HepG2 (cell line): ENCODE results near the gene SERINC1. TPM values are rescaled to one million over a fixed set of nuclear protein-coding genes. Genes with fewer than 3 reads are reported as not detected.

Source experiments
- ATAC-seq: fragments of 200-7000 bp; cut with Tn5 transposase; 3 replicates; pipeline ENCODE4 v1.9.1; 2020; ENCODE audit warnings: mild to moderate bottlenecking, moderate library complexity
- Bru-seq: library from RNA; stranded (reverse); fragments of 400-500 nt; gene quantifications from one replicate; lab custom pipeline; 2021; lab: Mats Ljungman, UMichigan
- BruChase-seq, 2 experiments: library from RNA; stranded (reverse); fragments of 400-500 nt; gene quantifications; one replicate each; lab custom pipeline; 2021; lab: Mats Ljungman, UMichigan
- BruUV-seq: library from RNA; stranded (reverse); fragments of 400-500 nt; replicated peaks from 2 replicates; lab custom pipeline; 2021; lab: Mats Ljungman, UMichigan
- CTCF ChIA-PET: fragments of 300-600 bp; formaldehyde crosslinking; extraction: SDS; loops from one replicate; lab custom pipeline; 2021; ENCODE audit warnings: low total read pairs, inconsistent platforms, low intra/inter-chr PET ratio; lab: Yijun Ruan, JAX
- POLR2A ChIA-PET: fragments of 350-600 bp; sonication (Branson Sonifier 250); formaldehyde crosslinking; loops from one replicate; lab custom pipeline; 2020; ENCODE audit warnings: antibody characterized with exemption, inconsistent platforms; lab: Yijun Ruan, JAX
- DNase-seq: peaks from one replicate; pipeline ENCODE4 v3.0.0-alpha.2; 2015; ENCODE audit warnings: low spot score
- FAIRE-seq: peaks from 3 replicates; lab custom pipeline; 2011; peaks lifted over from hg19 to GRCh38; lab: Jason Lieb, UNC
- H2AFZ ChIP-seq: one replicate; pipeline ENCODE4 v1.6.1; 2011; ENCODE audit warnings: low read length, inconsistent platforms
- H3K27ac ChIP-seq: fragments of 300-600 bp; 3 replicates; pipeline ENCODE4 v1.8.0; 2011; ENCODE audit warnings: mixed run types, mild to moderate bottlenecking, mixed read lengths, low read length, inconsistent platforms; ENCODE audit not compliant: insufficient read depth; ENCODE audit errors: extremely low read length
- H3K27me3 ChIP-seq, 2 experiments: fragments of 200-600 bp in 1 of 2; 2 replicates in 1 of 2; 3 replicates in 1 of 2; pipeline versions ENCODE4 v1.6.0 to v1.8.0; 2011; ENCODE audit warnings: low read length in 2 of 2, mild to moderate bottlenecking in 2 of 2, moderate library complexity in 2 of 2, inconsistent platforms in 1 of 2; ENCODE audit not compliant: insufficient read depth in 2 of 2, control insufficient read depth in 1 of 2
- H3K36me3 ChIP-seq, 2 experiments: fragments of 200-600 bp in 1 of 2; replicated peaks in 1 of 2; 2 replicates in 1 of 2; 3 replicates in 1 of 2; pipeline versions ENCODE4 v1.5.1 to v1.8.0; 2011; ENCODE audit warnings: low read length in 2 of 2, inconsistent platforms in 1 of 2; ENCODE audit not compliant: insufficient read depth in 2 of 2, control insufficient read depth in 1 of 2
- H3K4me1 ChIP-seq: 2 replicates; pipeline ENCODE4 v1.5.1; 2012; ENCODE audit warnings: low read length, inconsistent platforms; ENCODE audit not compliant: insufficient read depth
- H3K4me2 ChIP-seq: 2 replicates; pipeline ENCODE4 v1.6.0; 2011; ENCODE audit warnings: low read depth, low read length, inconsistent platforms
- H3K4me3 ChIP-seq, 3 experiments: fragments of 200-600 bp in 1 of 3; sonication (generic), shearing (Covaris generic) in 1 of 3; replicated peaks in 1 of 3; 2 replicates each; pipeline ENCODE4 v1.5.1; 2011 to 2016; ENCODE audit warnings: low read length in 3 of 3, inconsistent platforms in 2 of 3, low read depth in 2 of 3, mild to moderate bottlenecking in 2 of 3, control low read depth in 1 of 3, mixed read lengths in 1 of 3; ENCODE audit not compliant: insufficient read depth in 1 of 3
- H3K79me2 ChIP-seq: one replicate; pipeline ENCODE4 v1.6.1; 2011; ENCODE audit warnings: low read length, inconsistent platforms; ENCODE audit not compliant: insufficient read depth
- H3K9ac ChIP-seq: 2 replicates; pipeline ENCODE4 v1.6.0; 2011; ENCODE audit warnings: mild to moderate bottlenecking, low read depth, low read length, inconsistent platforms; ENCODE audit not compliant: insufficient read depth
- H3K9me3 ChIP-seq: 2 replicates; pipeline ENCODE4 v1.5.1; 2012; ENCODE audit warnings: mild to moderate bottlenecking, low read length
- H4K20me1 ChIP-seq: 2 replicates; pipeline ENCODE4 v1.6.0; 2011; ENCODE audit warnings: inconsistent platforms, mild to moderate bottlenecking, low read length, moderate library complexity; ENCODE audit not compliant: insufficient read depth
- E2F2 ChIP-seq: sonication (generic); formaldehyde crosslinking; IDR thresholded peaks from 2 replicates; pipeline ENCODE4 v1.4.0; 2020; ENCODE audit warnings: missing genetic modification reagents, borderline replicate concordance
- HES4 ChIP-seq: sonication (generic); formaldehyde crosslinking; IDR thresholded peaks from 2 replicates; pipeline ENCODE4 v1.9.0; 2021; ENCODE audit warnings: mild to moderate bottlenecking, missing genetic modification reagents, borderline replicate concordance
- ZNF280B ChIP-seq: sonication (generic); formaldehyde crosslinking; IDR thresholded peaks from 2 replicates; pipeline ENCODE4 v1.5.0; 2020; ENCODE audit warnings: missing genetic modification reagents, mild to moderate bottlenecking, borderline replicate concordance
- ZNF639 ChIP-seq: conservative IDR thresholded peaks from 2 replicates; pipeline ENCODE4 v1.6.1; 2018; ENCODE audit warnings: missing genetic modification reagents
- ZNF788 ChIP-seq: sonication (generic); formaldehyde crosslinking; IDR thresholded peaks from 2 replicates; pipeline ENCODE4 v1.5.0; 2020; ENCODE audit warnings: mild to moderate bottlenecking, missing genetic modification reagents, borderline replicate concordance
- WGBS: methylation state at CpG from one replicate; pipeline ENCODE4 v1.1.6; 2017; ENCODE audit warnings: low lambda C conversion rate; 5-methylcytosine and 5-hydroxymethylcytosine counted together
- in situ Hi-C: cut with HindIII; loops from 2 replicates; pipeline ENCODE4 v1.10.0; 2017; ENCODE audit warnings: low pct_unique_long_range_greater_than_20kb; ENCODE audit not compliant: extremely low pct_ligation_motif_present
- intact Hi-C: fragments of 100-400 bp; cut with micrococcal nuclease; formaldehyde crosslinking; loops from one replicate; pipeline ENCODE4 v1.10.0; 2022; ENCODE audit not compliant: unreplicated experiment
- long read RNA-seq, 2 experiments: library from RNA in 1 of 2; library from polyadenylated mRNA in 1 of 2; stranded (forward) in 1 of 2; unstranded in 1 of 2; transcript quantifications; one replicate each; pipeline ENCODE4 v2.0.0, GENCODE V29; 2019 to 2022
- polyA minus RNA-seq, 3 experiments: library from RNA; depleted of rRNA, polyadenylated mRNA; stranded (reverse); fragments of >200 nt; gene quantifications; 2 replicates each; pipeline ENCODE4 v1.2.3, GENCODE V29; 2011; ENCODE audit warnings: low replicate concordance in 1 of 3
- polyA plus RNA-seq, 8 experiments: library from polyadenylated mRNA; depleted of rRNA in 3 of 8; stranded (reverse) in 7 of 8; unstranded in 1 of 8; fragments of >200 nt; fragmentation: Illumina TruSeq in 4 of 8; extraction: Trizol in 4 of 8; gene quantifications; 2 replicates each; pipeline versions ENCODE4 v1.2.1 to v1.2.3, GENCODE V29; 2011 to 2016; ENCODE audit warnings: low read depth in 4 of 8, missing spikeins in 1 of 8, mixed read lengths in 1 of 8; ENCODE audit not compliant: insufficient read depth in 1 of 8
- total RNA-seq, 5 experiments: library from RNA; depleted of rRNA; stranded (reverse); fragments of >200 nt; fragmentation: Illumina TruSeq; extraction: Trizol; gene quantifications; 2 replicates each; pipeline ENCODE4 v1.2.3, GENCODE V29; 2016; ENCODE audit warnings: low read depth in 1 of 5

SERINC1 gene
- 62.2 and 112 TPM in 2 replicates for total RNA-seq (2016; rRNA removed; fragmentation: Illumina TruSeq; extraction: Trizol)
- total RNA-seq (2016; cell fraction: cytosol; rRNA removed; fragmentation: Illumina TruSeq; extraction: Trizol; ENCODE audit: low read depth) = 5.4 and 6.5 TPM in 2 replicates
- 61.8 and 116 TPM in 2 replicates for total RNA-seq (2016; cell fraction: insoluble cytoplasmic fraction; rRNA removed; fragmentation: Illumina TruSeq; extraction: Trizol)
- total RNA-seq (2016; cell fraction: membrane; rRNA removed; fragmentation: Illumina TruSeq; extraction: Trizol) = 16.8 and 22.0 TPM in 2 replicates
- 87.4 and 101 TPM in 2 replicates for total RNA-seq (2016; cell fraction: nucleus; rRNA removed; fragmentation: Illumina TruSeq; extraction: Trizol)
- 93.5 and 97.7 TPM in 2 replicates for polyA plus RNA-seq (2011; rRNA removed)
- 47.2 and 97.2 TPM in 2 replicates for polyA plus RNA-seq (2011; cell fraction: cytosol; rRNA removed)
- polyA plus RNA-seq (2011; cell fraction: nucleus; rRNA removed) = 12.1 and 22.2 TPM in 2 replicates
- 161 and 173 TPM in 2 replicates for polyA plus RNA-seq (2012)
- polyA plus RNA-seq (2016; cell fraction: cytosol; fragmentation: Illumina TruSeq; extraction: Trizol; ENCODE audit: low read depth) = 3.2 and 3.6 TPM in 2 replicates
- polyA plus RNA-seq (2016; cell fraction: insoluble cytoplasmic fraction; fragmentation: Illumina TruSeq; extraction: Trizol; ENCODE audit: low read depth) = 47.0 and 52.4 TPM in 2 replicates
- 6.6 and 9.2 TPM in 2 replicates for polyA plus RNA-seq (2016; cell fraction: membrane; fragmentation: Illumina TruSeq; extraction: Trizol; ENCODE audit: low read depth)
- 94.6 and 98.2 TPM in 2 replicates for polyA plus RNA-seq (2016; cell fraction: nucleus; fragmentation: Illumina TruSeq; extraction: Trizol; ENCODE audit: insufficient read depth, low read depth)
- polyA minus RNA-seq (2011; rRNA and poly(A)+ RNA removed; ENCODE audit: low replicate concordance) = 37.1 and 104 TPM in 2 replicates
- 116 and 151 TPM in 2 replicates for polyA minus RNA-seq (2011; cell fraction: cytosol; rRNA and poly(A)+ RNA removed)
- 74.0 and 95.7 TPM in 2 replicates for polyA minus RNA-seq (2011; cell fraction: nucleus; rRNA and poly(A)+ RNA removed)
- percentile 97 among the genes with signal in this experiment for Bru-seq, nascent RNA
- BruChase-seq, experiment 1, labeled RNA remaining after a 6-hour chase = percentile 98 among the genes with signal in this experiment
- percentile 95 among the genes with signal in this experiment for BruChase-seq, experiment 2, labeled RNA remaining after a 2-hour chase
- long read RNA-seq, experiment 1, transcript SERINC1-201 (10 exons, 3,137 nt) = major isoform, 60 of 79 reads
- long read RNA-seq, experiment 1, partial matches to known transcripts = 8 of 79 reads
- long read RNA-seq, experiment 1, other reads (novel, unspliced or antisense) = 11 of 79 reads
- long read RNA-seq, experiment 2, transcript SERINC1-201 (10 exons, 3,137 nt) = major isoform, 48 of 243 reads
- long read RNA-seq, experiment 2, partial matches to known transcripts = 19 of 243 reads
- long read RNA-seq, experiment 2, other reads (novel, unspliced or antisense) = 176 of 243 reads

GRCh38 chr6:122471107-122472021 is at the start of gene SERINC1:
SERINC1 (minus strand) TSS chr6:122471807; CDS start chr6:122471737, 70 bp downstream.
- peak; percentile 93 for FAIRE-seq
- TF ChIP-seq E2F2 (CRISPR knock-in tag) (peak; percentile 80; the same call in 1 of the 2 replicates), ZNF280B (CRISPR knock-in tag) (peak; percentile 84; the same call in 1 of the 2 replicates), ZNF639 (CRISPR knock-in tag) (no peak), HES4 (CRISPR knock-in tag) (no peak; the same call in 1 of the 2 replicates), ZNF788 (CRISPR knock-in tag) (peak; percentile 20; the same call in 1 of the 2 replicates)

More at GRCh38 chr6:122471107-122472021, at the start of gene SERINC1:
- Histone ChIP-seq H3K79me2 (peaks cover 56% of the 10 kb centered on the region), H3K36me3 (0 out of 5 replicates have a peak, but pooled peaks cover 0 to 4% of the 10 kb centered on the region in 2 experiments), H3K9ac (peak within 1 kb of the TSS; percentile 83), H4K20me1 (peaks cover 45% of the 10 kb centered on the region), H3K27me3 (no peaks in the 10 kb centered on the region; a peak in 2 of 5 replicates), H3K4me3 (peak within 1 kb of the TSS; percentile 82 to 96 (median 92)), H3K9me3 (no peaks in the 10 kb centered on the region), H2AFZ (peak within 1 kb of the TSS; percentile 99), H3K4me1 (peaks cover 27% of the 10 kb centered on the region), H3K4me2 (peak within 1 kb of the TSS; percentile 83), H3K27ac (peak within 1 kb of the TSS; percentile 75)
- WGBS = under 1% methylated on average over 45 of the region's 49 CpGs
- in situ Hi-C loops = no loop called here
- intact Hi-C loops = loop anchor here (5.0 kb wide), 4 partner anchors 74 to 321 kb away; partner anchors contain the start of genes HSF2 and PKIB
- CTCF ChIA-PET = no interaction called here
- TSS peak; percentile 70 for BruUV-seq
- POLR2A ChIA-PET = interaction anchor here (0.7 to 1.7 kb wide), 8 partner anchors 12 to 327 kb away, joined by 3 to 10 read pairs (median 4); partner anchors contain the start of genes HSF2 and SMPDL3A
- peak; percentile 99 for ATAC-seq
- DNase-seq = peak; percentile 92
